ENCODE results near the gene PDE3B.

PDE3B gene

DNA sequence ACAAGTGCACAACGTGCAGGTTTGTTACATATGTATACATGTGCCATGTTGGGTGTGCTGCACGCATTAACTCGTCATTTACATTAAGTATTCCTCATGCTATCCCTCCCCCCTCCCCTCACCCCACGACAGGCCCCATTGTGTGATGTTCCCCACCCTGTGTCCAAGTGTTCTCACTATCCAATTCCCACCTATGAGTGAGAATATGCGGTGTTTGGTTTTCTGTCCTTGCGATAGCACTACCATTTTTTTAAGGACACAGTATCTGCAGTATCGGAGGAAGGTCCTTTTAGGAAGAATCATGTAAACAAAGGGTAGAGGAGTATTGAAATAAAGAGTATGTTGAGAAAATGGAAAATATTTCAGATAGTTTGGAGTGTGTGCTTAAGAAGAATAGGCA is 25.9 kb downstream of the PDE3B start:
- no peak for DNase-seq (ENCODE audit: low read depth)
- TF ChIP-seq, protein P1, sequence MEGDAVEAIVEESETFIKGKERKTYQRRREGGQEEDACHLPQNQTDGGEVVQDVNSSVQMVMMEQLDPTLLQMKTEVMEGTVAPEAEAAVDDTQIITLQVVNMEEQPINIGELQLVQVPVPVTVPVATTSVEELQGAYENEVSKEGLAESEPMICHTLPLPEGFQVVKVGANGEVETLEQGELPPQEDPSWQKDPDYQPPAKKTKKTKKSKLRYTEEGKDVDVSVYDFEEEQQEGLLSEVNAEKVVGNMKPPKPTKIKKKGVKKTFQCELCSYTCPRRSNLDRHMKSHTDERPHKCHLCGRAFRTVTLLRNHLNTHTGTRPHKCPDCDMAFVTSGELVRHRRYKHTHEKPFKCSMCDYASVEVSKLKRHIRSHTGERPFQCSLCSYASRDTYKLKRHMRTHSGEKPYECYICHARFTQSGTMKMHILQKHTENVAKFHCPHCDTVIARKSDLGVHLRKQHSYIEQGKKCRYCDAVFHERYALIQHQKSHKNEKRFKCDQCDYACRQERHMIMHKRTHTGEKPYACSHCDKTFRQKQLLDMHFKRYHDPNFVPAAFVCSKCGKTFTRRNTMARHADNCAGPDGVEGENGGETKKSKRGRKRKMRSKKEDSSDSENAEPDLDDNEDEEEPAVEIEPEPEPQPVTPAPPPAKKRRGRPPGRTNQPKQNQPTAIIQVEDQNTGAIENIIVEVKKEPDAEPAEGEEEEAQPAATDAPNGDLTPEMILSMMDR (conservative IDR thresholded peaks at IDR 0.05; ENCODE audit: low read depth, low read length): no peak
- H3K4me3 ChIP-seq (ENCODE audit: low read length): no peak overlapping the region

DNA sequence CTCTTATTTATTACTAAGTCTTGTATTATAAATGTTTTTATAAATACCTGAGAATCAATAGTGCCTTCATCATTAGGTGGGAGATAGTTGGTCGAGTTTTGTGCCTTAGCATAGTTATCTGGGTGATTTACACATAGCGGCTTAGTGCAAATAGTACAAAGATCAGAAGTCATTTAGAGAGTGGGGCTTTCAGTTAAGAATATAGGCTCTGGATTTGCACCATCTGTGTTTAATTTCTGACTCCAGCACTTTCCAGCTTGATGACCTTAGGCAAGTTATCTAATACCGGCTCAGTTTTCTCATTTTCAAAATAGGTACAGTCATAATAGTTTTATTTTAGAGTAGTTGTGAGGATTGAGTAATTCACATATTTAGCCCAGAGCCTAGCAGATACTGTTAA is 26.4 kb downstream of the PDE3B start:
- no peak for DNase-seq (ENCODE audit: low read depth)
- TF ChIP-seq, protein P1 (conservative IDR thresholded peaks at IDR 0.05; ENCODE audit: low read depth, low read length): no peak
- no peak overlapping the region for H3K4me3 ChIP-seq (ENCODE audit: low read length)

DNA sequence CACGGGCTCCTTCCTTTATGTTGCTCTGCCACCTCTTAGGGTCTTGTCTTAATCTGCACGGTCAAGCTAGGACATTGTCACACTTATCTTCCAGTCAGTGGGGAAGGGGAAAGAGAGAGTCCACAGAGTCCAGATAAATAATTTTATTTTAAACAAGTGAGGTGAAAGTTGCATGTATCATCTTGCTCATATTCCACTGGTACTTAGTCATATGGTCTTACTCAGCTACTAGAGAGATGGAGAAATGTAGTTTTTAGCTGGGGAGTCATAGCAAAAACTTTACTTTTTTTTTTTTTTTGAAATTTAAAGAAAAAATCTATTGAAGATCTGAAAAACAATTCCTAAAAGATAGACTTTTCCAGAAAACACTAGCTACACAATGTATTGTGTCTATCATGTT is 29.0 kb downstream of the PDE3B start:
- no peak overlapping the region for H3K4me3 ChIP-seq (ENCODE audit: low read length)
- TF ChIP-seq, protein P1 (conservative IDR thresholded peaks at IDR 0.05; ENCODE audit: low read depth, low read length): no peak
- no peak for DNase-seq (ENCODE audit: low read depth)

DNA sequence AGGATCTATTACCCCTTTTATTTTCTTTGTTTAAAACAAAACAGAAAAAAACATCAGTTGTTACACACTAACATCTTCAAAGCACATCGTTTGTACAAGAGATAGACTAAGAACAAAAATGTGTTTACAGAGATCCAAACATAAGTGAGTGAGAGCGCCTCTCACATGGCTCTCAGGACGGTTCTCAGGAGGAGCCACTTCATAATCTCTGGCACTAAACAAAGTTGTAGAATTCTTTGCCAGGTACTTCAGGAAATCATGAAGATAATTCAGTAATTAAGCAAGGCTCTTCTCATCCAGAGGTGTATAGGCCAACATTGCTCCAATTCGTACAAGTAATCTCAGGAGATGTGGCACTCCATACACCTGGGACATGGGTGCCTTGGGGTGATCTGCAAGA is 29.8 kb downstream of the PDE3B start:
- H3K4me3 ChIP-seq (ENCODE audit: low read length): no peak overlapping the region
- no peak for DNase-seq (ENCODE audit: low read depth)
- TF ChIP-seq, protein P1 (conservative IDR thresholded peaks at IDR 0.05; ENCODE audit: low read depth, low read length): no peak

DNA sequence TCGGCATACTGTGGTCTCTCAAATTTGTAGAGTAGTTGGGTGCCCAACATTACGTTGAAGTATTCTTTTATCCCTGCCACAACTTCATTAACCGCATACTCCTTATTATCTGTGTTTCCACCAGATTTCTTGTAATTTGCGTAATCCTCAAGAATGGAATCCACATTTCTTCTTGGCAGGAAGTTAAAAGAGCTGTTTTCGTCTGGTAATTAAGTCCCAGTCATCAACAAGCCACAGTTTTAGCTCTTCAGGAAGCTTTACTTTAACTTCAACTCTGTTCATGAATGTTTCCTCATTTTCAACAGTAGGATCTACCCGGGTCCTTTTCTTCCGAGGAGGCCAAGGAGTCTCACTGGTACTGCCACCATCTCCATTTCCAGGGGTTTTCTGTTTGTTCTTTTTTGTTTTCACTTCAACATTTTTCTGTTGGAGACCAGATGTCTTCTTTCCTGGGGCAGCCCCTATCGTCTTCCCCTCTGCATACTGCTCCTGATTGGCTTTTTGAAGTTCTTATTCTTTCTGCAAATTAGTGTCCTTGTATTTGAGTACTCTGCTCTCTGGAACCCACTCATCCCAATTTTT is 30.3 kb downstream of the PDE3B start:
- no peak for DNase-seq (ENCODE audit: low read depth)
- H3K4me3 ChIP-seq (ENCODE audit: low read length): no peak overlapping the region
- TF ChIP-seq, protein P1 (conservative IDR thresholded peaks at IDR 0.05; ENCODE audit: low read depth, low read length): no peak

DNA sequence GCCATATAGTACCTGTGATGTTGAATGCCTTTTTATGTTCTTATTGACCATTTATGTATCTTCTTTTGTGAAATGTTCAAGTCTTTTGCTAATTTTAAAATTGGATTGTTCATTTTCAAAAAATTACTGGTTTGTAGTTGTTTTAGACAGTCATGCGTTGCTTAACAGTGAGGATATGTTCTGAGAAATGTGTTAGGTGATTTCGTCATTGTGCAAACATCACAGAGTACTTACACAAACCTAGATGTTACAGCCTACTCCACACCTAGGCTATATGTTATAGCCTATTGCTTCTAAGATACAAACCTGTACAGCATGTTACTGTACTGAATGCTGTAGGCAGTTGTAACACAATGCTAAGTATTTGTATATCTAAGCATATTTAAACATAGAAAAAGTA is 32.5 kb downstream of the PDE3B start:
- no peak for DNase-seq (ENCODE audit: low read depth)
- TF ChIP-seq, protein P1 (conservative IDR thresholded peaks at IDR 0.05; ENCODE audit: low read depth, low read length): no peak

DNA sequence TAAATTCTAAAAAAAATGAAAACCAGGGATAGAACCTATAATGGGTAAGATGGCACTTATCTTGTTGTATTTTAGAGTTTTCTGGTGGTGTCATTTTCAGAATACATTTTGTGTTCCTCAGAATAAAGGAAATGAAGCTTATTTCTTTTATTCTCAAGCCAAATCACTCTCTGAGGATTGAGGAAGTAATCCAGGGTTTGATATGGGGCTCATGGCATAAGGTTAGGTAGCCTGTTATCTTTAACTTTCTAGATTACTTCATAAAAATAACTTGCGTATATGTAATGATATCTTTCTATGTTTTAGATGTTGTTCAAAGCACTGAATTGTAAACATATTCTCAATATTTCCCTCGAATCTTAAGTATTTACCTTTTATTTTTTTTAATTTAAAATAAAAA is 33.5 kb downstream of the PDE3B start:
- no peak for DNase-seq (ENCODE audit: low read depth)
- H3K4me3 ChIP-seq (ENCODE audit: low read length): no peak overlapping the region
- TF ChIP-seq, protein P1 (conservative IDR thresholded peaks at IDR 0.05; ENCODE audit: low read depth, low read length): no peak

More for the DNA sequence above, 32.5 kb downstream of the PDE3B start:
- H3K4me3 ChIP-seq (ENCODE audit: low read length): no peak overlapping the region

All from retinal pigment epithelial cell (primary cell).